ENCODE measurements around the gene CLHC1.
"Not testable (repeated sequence)": the region's sequence is repeated elsewhere in the genome, so short reads cannot be mapped to it uniquely, and the experiment has no call there.

The CLHC1 gene

DNA sequence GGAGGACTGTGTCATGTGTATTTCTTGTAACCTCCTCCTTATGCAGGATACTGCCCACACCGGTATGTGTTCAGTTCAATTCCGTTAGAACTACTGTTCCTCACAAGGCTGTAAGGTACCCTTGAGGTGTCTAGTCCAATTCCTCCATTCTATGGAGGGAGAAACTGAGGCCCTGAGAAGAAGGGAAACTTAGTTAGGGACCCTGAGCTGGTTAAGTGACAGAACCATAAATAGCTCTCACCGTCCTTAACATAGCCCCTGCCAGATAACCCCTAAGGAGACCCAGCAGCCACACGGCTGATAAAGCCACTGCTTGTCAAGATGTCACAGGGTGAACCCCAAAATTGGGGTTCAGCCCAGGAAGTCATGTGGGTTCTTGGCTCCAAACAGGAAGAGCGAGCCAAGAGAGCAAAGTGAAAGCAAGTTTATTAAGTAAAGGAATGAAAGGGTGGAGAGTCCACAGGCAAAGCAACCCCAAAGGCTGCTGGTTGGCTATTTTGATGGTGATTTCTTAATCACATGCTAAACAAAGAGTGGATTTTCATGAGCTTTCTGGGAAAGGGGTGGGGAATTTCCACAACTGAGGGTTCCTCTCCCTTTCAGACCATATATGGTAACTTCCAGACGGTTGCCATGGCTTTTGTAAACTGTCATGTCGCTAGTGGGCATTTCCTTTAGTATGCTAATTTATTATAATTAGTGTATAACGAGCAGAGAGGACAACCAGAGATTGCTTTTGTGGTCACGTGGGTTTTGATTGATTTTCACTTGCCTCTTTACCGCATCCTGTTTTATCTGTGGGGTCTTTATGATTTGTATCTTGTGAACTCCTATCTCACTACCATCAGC, 98.4 kb downstream of the CLHC1 start:
- DNase-seq, result peak; percentile 70

DNA sequence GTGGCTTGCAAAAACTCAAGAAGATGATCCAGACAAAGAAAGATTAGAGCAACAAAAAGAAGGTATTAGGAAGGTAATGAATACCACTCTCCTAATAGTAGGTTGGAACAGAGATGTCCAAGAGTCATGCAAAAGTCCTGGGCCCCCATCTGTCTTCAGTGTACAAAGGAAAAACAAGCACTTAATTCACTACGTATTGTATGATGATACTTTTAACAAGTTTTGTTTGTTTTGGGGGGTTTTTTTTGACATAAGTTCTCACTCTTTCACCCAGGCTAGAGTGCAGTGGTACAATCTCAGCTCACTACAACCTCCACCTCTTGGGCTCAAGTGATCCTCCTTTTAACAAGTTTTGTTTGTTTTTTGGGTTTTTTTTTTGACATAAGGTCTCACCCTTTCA, 101.2 kb downstream of the CLHC1 start:
- DNase-seq, result no peak

DNA sequence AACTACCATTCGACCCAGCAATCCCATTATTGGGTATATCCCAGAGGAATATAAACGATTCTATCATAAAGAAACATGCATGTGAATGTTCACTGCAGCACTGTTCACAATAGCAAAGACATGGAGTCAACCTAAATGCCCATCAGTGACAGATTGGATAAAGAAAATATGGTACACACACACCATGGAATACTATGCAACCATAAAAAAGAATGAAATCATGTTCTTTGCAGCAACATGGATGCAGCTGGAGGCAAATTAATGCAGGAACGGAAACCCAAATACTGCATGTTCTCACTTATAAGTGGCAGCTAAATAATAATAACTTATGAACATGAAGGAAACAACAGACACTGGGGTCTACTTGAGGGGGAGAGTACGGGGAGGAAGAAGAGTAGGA, 105.5 kb downstream of the CLHC1 start:
- DNase-seq, result not testable (repeated sequence)
